SK-N-SH treated with all-trans-retinoic acid at 6 μM for 48 hours (cell line): ENCODE results near the gene STK32B.

Experiments used
- ATAC-seq: fragments of 200-7000 bp; cut with Tn5 transposase; 3 replicates; pipeline ENCODE4 v1.9.1; 2020; ENCODE audit warnings: mild to moderate bottlenecking, moderate library complexity
- BACH2 ChIP-seq: fragments of 250-450 bp; sonication (Bioruptor Pico); IDR thresholded peaks from 2 replicates; pipeline ENCODE4 v1.9.0; 2021; ENCODE audit warnings: mild to moderate bottlenecking, borderline replicate concordance
- CSDC2 ChIP-seq: fragments of 250-450 bp; sonication (Bioruptor Pico); IDR thresholded peaks from 2 replicates; pipeline ENCODE4 v1.5.0; 2020; ENCODE audit warnings: mild to moderate bottlenecking, moderate library complexity
- GLIS3 ChIP-seq: fragments of 250-450 bp; sonication (Bioruptor Pico); IDR thresholded peaks from 2 replicates; pipeline ENCODE4 v1.5.0; 2020; ENCODE audit warnings: mild to moderate bottlenecking, moderate library complexity
- ISL1 ChIP-seq: fragments of 250-450 bp; sonication (Bioruptor Pico); IDR thresholded peaks from 2 replicates; pipeline ENCODE4 v2.1.2; 2022; ENCODE audit warnings: mild to moderate bottlenecking, moderate library complexity
- OSR1 ChIP-seq: fragments of 250-450 bp; sonication (Bioruptor Pico); IDR thresholded peaks from 2 replicates; pipeline ENCODE4 v1.8.0; 2022; ENCODE audit warnings: moderate library complexity, mild to moderate bottlenecking, inconsistent platforms
- PPARA ChIP-seq: fragments of 250-450 bp; sonication (Bioruptor Pico); IDR thresholded peaks from 2 replicates; pipeline ENCODE4 v1.5.0; 2020; ENCODE audit warnings: mild to moderate bottlenecking, borderline replicate concordance
- RARB ChIP-seq: fragments of 250-450 bp; sonication (Bioruptor Pico); IDR thresholded peaks from 2 replicates; pipeline ENCODE4 v1.8.0; 2021; ENCODE audit warnings: mild to moderate bottlenecking, moderate library complexity
- SNAI2 ChIP-seq: fragments of 250-450 bp; sonication (Bioruptor Pico); IDR thresholded peaks from 2 replicates; pipeline ENCODE4 v1.5.0; 2020; ENCODE audit warnings: mild to moderate bottlenecking, moderate library complexity
- TCF4 ChIP-seq: fragments of 250-450 bp; sonication (Bioruptor Pico); IDR thresholded peaks from 2 replicates; pipeline ENCODE4 v1.8.0; 2021; ENCODE audit warnings: mild to moderate bottlenecking, moderate library complexity, borderline replicate concordance
- TOX ChIP-seq: fragments of 250-450 bp; sonication (Bioruptor Pico); IDR thresholded peaks from 2 replicates; pipeline ENCODE4 v1.8.0; 2021; ENCODE audit warnings: mild to moderate bottlenecking, moderate library complexity, borderline replicate concordance
- ZC3H10 ChIP-seq: fragments of 250-450 bp; sonication (Bioruptor Pico); IDR thresholded peaks from 2 replicates; pipeline ENCODE4 v1.5.1; 2021; ENCODE audit warnings: mild to moderate bottlenecking, moderate library complexity
- ZFP3 ChIP-seq: fragments of 250-450 bp; sonication (Bioruptor Pico); IDR thresholded peaks from 2 replicates; pipeline ENCODE4 v1.5.0; 2020; ENCODE audit warnings: mild to moderate bottlenecking, moderate library complexity
- ZNF565 ChIP-seq: fragments of 450-650 bp; formaldehyde crosslinking; conservative IDR thresholded peaks from 2 replicates; pipeline ENCODE4 v1.5.0; 2020; ENCODE audit warnings: low read depth, mild to moderate bottlenecking, moderate library complexity
- ZNF70 ChIP-seq: fragments of 450-650 bp; formaldehyde crosslinking; IDR thresholded peaks from 2 replicates; pipeline ENCODE4 v1.5.0; 2020; ENCODE audit warnings: mild to moderate bottlenecking, moderate library complexity
- ZNF8 ChIP-seq: fragments of 450-650 bp; formaldehyde crosslinking; IDR thresholded peaks from 2 replicates; pipeline ENCODE4 v1.5.0; 2020; ENCODE audit warnings: mild to moderate bottlenecking, moderate library complexity
- TF ChIP-seq, protein P1 (sequence below): fragments of 250-450 bp; sonication (Bioruptor Pico); IDR thresholded peaks from 2 replicates; pipeline ENCODE4 v1.8.0; 2020; ENCODE audit warnings: mild to moderate bottlenecking, moderate library complexity, borderline replicate concordance
- TF ChIP-seq, protein P2 (sequence below): fragments of 250-450 bp; sonication (Bioruptor Pico); IDR thresholded peaks from 2 replicates; pipeline ENCODE4 v1.5.1; 2020; ENCODE audit warnings: low read depth, mild to moderate bottlenecking, moderate library complexity
- TF ChIP-seq, protein P3 (sequence below): fragments of 250-450 bp; sonication (Bioruptor Pico); IDR thresholded peaks from 2 replicates; pipeline ENCODE4 v1.5.1; 2021; ENCODE audit warnings: mild to moderate bottlenecking, moderate library complexity
- TF ChIP-seq, protein P4 (sequence below): fragments of 250-450 bp; sonication (Bioruptor Pico); IDR thresholded peaks from 2 replicates; pipeline ENCODE4 v1.8.0; 2021; ENCODE audit warnings: low read depth, mild to moderate bottlenecking, moderate library complexity, borderline replicate concordance
- TF ChIP-seq, protein P5 (sequence below): fragments of 250-450 bp; sonication (Bioruptor Pico); IDR thresholded peaks from 2 replicates; pipeline ENCODE4 v1.5.0; 2020; ENCODE audit warnings: mild to moderate bottlenecking, moderate library complexity

Gene STK32B

DNA sequence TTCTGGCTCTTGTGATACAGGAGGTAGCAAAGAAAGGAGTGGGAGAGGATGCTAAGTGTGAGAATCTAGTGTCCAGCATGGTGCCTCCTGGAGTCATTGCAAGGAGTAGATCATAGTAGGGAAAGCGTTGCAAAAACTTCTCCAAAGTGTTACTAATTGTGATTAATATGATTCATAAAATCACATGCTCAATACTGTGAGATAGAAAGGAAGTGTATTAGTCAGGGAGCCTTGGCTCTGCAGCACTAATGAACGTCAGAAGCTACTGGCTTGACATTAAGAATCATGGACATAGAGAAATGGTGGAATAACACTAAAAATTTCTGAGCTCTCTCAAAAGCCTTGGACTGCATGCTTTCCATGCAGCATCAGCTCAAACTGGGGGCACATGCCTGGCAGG, 358.0 kb downstream of the STK32B start (continued):
- TF ChIP-seq BACH2 (no peak), ISL1 (CRISPR knock-in tag) (no peak)

DNA sequence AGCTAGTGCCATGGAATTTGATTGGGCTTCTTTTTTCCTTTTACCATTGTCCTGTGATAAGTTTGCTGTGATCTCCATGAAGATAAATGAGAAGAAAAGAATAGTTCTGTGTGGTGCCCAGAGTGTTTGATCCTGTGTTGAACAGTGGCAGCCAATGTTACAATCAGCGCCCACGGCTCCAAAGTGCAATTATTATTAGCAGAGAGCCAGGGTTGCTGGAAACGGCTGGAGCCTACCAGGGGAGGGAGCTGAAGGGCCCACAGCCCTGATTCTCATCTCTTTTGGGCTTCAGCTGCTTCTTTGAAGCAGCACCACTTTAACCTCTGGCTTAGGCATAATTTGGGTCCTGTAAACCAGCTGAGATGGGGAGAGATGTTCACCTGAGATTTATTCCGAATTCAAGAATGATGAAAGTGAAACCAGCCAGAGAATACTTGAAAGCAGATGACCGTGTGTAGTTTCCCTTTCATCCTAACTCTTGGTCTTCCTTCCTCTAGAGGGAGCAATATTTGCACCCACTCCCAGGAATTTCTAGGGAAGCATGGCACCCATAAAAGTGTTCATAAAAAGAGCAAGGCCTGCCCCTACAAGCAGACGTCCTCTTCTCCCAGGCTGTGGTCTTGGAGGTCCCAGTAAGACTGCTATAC, 358.8 kb downstream of the STK32B start:
- ATAC-seq = no peak
- TF ChIP-seq ZNF565 = no peak
- no peak for TF ChIP-seq ZC3H10
- TF ChIP-seq ZNF70 = no peak
- TF ChIP-seq, protein P1, sequence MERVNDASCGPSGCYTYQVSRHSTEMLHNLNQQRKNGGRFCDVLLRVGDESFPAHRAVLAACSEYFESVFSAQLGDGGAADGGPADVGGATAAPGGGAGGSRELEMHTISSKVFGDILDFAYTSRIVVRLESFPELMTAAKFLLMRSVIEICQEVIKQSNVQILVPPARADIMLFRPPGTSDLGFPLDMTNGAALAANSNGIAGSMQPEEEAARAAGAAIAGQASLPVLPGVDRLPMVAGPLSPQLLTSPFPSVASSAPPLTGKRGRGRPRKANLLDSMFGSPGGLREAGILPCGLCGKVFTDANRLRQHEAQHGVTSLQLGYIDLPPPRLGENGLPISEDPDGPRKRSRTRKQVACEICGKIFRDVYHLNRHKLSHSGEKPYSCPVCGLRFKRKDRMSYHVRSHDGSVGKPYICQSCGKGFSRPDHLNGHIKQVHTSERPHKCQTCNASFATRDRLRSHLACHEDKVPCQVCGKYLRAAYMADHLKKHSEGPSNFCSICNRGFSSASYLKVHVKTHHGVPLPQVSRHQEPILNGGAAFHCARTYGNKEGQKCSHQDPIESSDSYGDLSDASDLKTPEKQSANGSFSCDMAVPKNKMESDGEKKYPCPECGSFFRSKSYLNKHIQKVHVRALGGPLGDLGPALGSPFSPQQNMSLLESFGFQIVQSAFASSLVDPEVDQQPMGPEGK = no peak
- TF ChIP-seq, protein P2, sequence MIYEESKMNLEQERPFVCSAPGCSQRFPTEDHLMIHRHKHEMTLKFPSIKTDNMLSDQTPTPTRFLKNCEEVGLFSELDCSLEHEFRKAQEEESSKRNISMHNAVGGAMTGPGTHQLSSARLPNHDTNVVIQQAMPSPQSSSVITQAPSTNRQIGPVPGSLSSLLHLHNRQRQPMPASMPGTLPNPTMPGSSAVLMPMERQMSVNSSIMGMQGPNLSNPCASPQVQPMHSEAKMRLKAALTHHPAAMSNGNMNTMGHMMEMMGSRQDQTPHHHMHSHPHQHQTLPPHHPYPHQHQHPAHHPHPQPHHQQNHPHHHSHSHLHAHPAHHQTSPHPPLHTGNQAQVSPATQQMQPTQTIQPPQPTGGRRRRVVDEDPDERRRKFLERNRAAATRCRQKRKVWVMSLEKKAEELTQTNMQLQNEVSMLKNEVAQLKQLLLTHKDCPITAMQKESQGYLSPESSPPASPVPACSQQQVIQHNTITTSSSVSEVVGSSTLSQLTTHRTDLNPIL (CRISPR knock-in tag) = no peak
- no peak for TF ChIP-seq ZNF8 (CRISPR knock-in tag)
- no peak for TF ChIP-seq ZFP3 (CRISPR knock-in tag)
- no peak for TF ChIP-seq SNAI2 (CRISPR knock-in tag)
- TF ChIP-seq TCF4 (CRISPR knock-in tag) = no peak
- TF ChIP-seq BACH2 = no peak
- no peak for TF ChIP-seq CSDC2 (CRISPR knock-in tag)
- no peak for TF ChIP-seq TOX (CRISPR knock-in tag)
- no peak for TF ChIP-seq OSR1 (CRISPR knock-in tag)
- no peak for TF ChIP-seq PPARA
- TF ChIP-seq RARB (CRISPR knock-in tag) = no peak
- TF ChIP-seq, protein P3, sequence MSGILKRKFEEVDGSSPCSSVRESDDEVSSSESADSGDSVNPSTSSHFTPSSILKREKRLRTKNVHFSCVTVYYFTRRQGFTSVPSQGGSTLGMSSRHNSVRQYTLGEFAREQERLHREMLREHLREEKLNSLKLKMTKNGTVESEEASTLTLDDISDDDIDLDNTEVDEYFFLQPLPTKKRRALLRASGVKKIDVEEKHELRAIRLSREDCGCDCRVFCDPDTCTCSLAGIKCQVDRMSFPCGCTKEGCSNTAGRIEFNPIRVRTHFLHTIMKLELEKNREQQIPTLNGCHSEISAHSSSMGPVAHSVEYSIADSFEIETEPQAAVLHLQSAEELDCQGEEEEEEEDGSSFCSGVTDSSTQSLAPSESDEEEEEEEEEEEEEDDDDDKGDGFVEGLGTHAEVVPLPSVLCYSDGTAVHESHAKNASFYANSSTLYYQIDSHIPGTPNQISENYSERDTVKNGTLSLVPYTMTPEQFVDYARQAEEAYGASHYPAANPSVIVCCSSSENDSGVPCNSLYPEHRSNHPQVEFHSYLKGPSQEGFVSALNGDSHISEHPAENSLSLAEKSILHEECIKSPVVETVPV (CRISPR knock-in tag) = no peak
- TF ChIP-seq GLIS3 (CRISPR knock-in tag) = no peak
- TF ChIP-seq, all 23 proteins: peak for 0

DNA sequence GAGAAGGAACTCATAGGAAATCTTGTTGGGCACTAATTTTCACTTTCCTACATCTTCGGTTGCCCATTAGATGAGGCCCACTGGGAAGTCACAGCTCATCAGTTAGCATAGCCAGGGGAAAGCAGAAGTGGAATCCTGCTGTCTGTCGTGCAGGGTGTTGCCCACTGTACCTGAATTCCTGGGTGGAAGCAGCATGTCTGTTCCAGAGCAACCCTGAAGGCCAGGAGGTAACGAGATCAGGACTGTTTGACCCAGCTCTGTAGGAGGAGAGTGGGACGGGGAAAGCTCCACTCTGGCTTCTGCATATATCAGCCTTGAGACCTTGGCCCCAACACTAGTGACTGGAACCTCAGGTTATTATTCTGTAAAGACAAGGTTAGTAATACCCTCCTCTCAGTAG, 361.0 kb downstream of the STK32B start:
- ATAC-seq = no peak
- TF ChIP-seq GLIS3 (CRISPR knock-in tag) = no peak
- TF ChIP-seq, protein P4, sequence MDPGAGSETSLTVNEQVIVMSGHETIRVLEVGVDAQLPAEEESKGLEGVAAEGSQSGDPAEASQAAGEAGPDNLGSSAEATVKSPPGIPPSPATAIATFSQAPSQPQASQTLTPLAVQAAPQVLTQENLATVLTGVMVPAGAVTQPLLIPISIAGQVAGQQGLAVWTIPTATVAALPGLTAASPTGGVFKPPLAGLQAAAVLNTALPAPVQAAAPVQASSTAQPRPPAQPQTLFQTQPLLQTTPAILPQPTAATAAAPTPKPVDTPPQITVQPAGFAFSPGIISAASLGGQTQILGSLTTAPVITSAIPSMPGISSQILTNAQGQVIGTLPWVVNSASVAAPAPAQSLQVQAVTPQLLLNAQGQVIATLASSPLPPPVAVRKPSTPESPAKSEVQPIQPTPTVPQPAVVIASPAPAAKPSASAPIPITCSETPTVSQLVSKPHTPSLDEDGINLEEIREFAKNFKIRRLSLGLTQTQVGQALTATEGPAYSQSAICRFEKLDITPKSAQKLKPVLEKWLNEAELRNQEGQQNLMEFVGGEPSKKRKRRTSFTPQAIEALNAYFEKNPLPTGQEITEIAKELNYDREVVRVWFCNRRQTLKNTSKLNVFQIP (CRISPR knock-in tag) = no peak
- TF ChIP-seq, protein P3 (CRISPR knock-in tag) = no peak

DNA sequence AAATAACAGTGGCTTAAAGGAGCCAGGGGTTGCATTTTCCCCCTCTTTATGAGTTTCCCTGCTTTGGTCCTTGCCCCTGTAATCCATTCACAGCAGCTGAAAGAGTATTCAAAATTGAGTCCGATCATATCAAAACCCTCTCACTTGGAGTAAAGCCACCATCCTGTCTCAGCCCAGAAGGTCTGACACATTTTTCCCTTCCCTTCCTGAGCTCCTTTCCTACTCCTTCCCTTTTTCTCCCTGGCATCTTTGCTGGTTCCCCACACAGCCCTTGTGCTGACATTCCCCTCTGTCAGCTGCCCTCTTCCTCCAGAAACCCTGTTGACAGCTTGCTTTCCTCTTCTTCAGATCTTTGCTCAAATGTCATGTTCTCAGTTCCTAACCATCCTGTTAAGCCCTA, 361.5 kb downstream of the STK32B start:
- ATAC-seq = no peak
- TF ChIP-seq, protein P5, sequence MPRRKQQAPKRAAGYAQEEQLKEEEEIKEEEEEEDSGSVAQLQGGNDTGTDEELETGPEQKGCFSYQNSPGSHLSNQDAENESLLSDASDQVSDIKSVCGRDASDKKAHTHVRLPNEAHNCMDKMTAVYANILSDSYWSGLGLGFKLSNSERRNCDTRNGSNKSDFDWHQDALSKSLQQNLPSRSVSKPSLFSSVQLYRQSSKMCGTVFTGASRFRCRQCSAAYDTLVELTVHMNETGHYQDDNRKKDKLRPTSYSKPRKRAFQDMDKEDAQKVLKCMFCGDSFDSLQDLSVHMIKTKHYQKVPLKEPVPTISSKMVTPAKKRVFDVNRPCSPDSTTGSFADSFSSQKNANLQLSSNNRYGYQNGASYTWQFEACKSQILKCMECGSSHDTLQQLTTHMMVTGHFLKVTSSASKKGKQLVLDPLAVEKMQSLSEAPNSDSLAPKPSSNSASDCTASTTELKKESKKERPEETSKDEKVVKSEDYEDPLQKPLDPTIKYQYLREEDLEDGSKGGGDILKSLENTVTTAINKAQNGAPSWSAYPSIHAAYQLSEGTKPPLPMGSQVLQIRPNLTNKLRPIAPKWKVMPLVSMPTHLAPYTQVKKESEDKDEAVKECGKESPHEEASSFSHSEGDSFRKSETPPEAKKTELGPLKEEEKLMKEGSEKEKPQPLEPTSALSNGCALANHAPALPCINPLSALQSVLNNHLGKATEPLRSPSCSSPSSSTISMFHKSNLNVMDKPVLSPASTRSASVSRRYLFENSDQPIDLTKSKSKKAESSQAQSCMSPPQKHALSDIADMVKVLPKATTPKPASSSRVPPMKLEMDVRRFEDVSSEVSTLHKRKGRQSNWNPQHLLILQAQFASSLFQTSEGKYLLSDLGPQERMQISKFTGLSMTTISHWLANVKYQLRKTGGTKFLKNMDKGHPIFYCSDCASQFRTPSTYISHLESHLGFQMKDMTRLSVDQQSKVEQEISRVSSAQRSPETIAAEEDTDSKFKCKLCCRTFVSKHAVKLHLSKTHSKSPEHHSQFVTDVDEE (CRISPR knock-in tag) = no peak
- TF ChIP-seq SNAI2 (CRISPR knock-in tag) (no peak), TCF4 (CRISPR knock-in tag) (no peak), TOX (CRISPR knock-in tag) (no peak)
- TF ChIP-seq, all 23 proteins: peak for 0
